Mucosa of rectum (tissue), 2 donors: ENCODE measurements around the gene SERINC2.

Experiments used
- H3K27ac ChIP-seq, 2 donors: one replicate each; pipeline ENCODE4 v1.7.0; 2013; ENCODE audit warnings: inconsistent platforms in 2 of 2, low read depth in 2 of 2, low read length in 2 of 2
- H3K27me3 ChIP-seq, 2 donors: one replicate each; pipeline ENCODE4 v1.7.0; 2013; ENCODE audit warnings: low read length in 2 of 2; ENCODE audit not compliant: control insufficient read depth in 2 of 2, insufficient read depth in 2 of 2
- H3K36me3 ChIP-seq, 2 donors: one replicate each; pipeline ENCODE4 v1.7.0; 2013; ENCODE audit warnings: low read length in 2 of 2; ENCODE audit not compliant: control insufficient read depth in 2 of 2, insufficient read depth in 2 of 2
- H3K4me1 ChIP-seq, 2 donors: one replicate each; pipeline ENCODE4 v1.7.0; 2013; ENCODE audit warnings: low read length in 2 of 2, mild to moderate bottlenecking in 1 of 2; ENCODE audit not compliant: control insufficient read depth in 2 of 2, insufficient read depth in 2 of 2
- H3K4me3 ChIP-seq, 2 donors: one replicate each; pipeline ENCODE4 v1.7.0; 2013; ENCODE audit warnings: low read length in 2 of 2
- H3K9ac ChIP-seq, 2 donors: one replicate each; pipeline ENCODE4 v1.7.0; 2013; ENCODE audit warnings: low read length in 2 of 2, low read depth in 1 of 2, mild to moderate bottlenecking in 1 of 2
- H3K9me3 ChIP-seq, 2 donors: one replicate each; pipeline ENCODE4 v1.7.0; 2013; ENCODE audit warnings: low read length in 2 of 2; ENCODE audit not compliant: control insufficient read depth in 2 of 2
- donor health status: healthy.
- donor health status: Normal muscosa, but diverticular disease.

SERINC2 gene

GRCh38 chr1:31373056-31373896 lies 39.7 kb upstream of the SERINC2 start, which contains the start of gene FABP3:
Gene FABP3, minus strand, starts transcription at chr1:31373076. Its CDS starts 62 bp downstream, at chr1:31373014.
- Histone ChIP-seq H3K4me1 (peaks cover 30 to 36% of the 10 kb centered on the region in 2 donors), H3K27ac (peak within 1 kb of the TSS; percentile 78 to 80), H3K4me3 (peak within 1 kb of the TSS; percentile 56 to 60), H3K9ac (peak within 1 kb of the TSS; percentile 57 to 71), H3K36me3 (no peaks in the 10 kb centered on the region), H3K27me3 (no peaks in the 10 kb centered on the region), H3K9me3 (no peaks in the 10 kb centered on the region)

GRCh38 chr1:31373897-31374486 lies 39.0 kb upstream of the SERINC2 start:
- H3K36me3 ChIP-seq, result no peaks in the 10 kb centered on the region
- no peaks in the 10 kb centered on the region for H3K9me3 ChIP-seq
- H3K27ac ChIP-seq, result peak overlapping the region; percentile 78 to 80
- peak overlapping the region in 1 of 2 donors; percentile 60 for H3K4me3 ChIP-seq
- peaks cover 30 to 36% of the 10 kb centered on the region in 2 donors for H3K4me1 ChIP-seq
- no peaks in the 10 kb centered on the region for H3K27me3 ChIP-seq
- no peak overlapping the region for H3K9ac ChIP-seq

GRCh38 chr1:31374511-31375196 lies 38.4 kb upstream of the SERINC2 start:
- Histone ChIP-seq H3K4me3 (no peak overlapping the region), H3K4me1 (peaks cover 30 to 36% of the 10 kb centered on the region in 2 donors), H3K27ac (peak overlapping the region in 1 of 2 donors; percentile 33), H3K36me3 (no peaks in the 10 kb centered on the region), H3K9me3 (no peaks in the 10 kb centered on the region), H3K9ac (no peak overlapping the region), H3K27me3 (no peaks in the 10 kb centered on the region)

GRCh38 chr1:31376375-31377134 lies 36.5 kb upstream of the SERINC2 start:
- Histone ChIP-seq H3K27me3 (no peaks in the 10 kb centered on the region), H3K9me3 (no peaks in the 10 kb centered on the region), H3K4me1 (peaks cover 27 to 30% of the 10 kb centered on the region in 2 donors), H3K27ac (no peak overlapping the region), H3K9ac (no peak overlapping the region), H3K36me3 (no peaks in the 10 kb centered on the region), H3K4me3 (no peak overlapping the region)

GRCh38 chr1:31377364-31377863 lies 35.6 kb upstream of the SERINC2 start:
- H3K9me3 ChIP-seq, result no peaks in the 10 kb centered on the region
- H3K27ac ChIP-seq, result no peak overlapping the region
- no peak overlapping the region for H3K9ac ChIP-seq
- H3K4me1 ChIP-seq, result peaks cover 27 to 33% of the 10 kb centered on the region in 2 donors
- no peaks in the 10 kb centered on the region for H3K27me3 ChIP-seq
- no peaks in the 10 kb centered on the region for H3K36me3 ChIP-seq
- H3K4me3 ChIP-seq, result no peak overlapping the region

- Histone ChIP-seq H3K36me3 (no peaks in the 10 kb centered on the region), H3K27ac (no peak overlapping the region), H3K9me3 (no peaks in the 10 kb centered on the region), H3K4me1 (peaks cover 22 to 27% of the 10 kb centered on the region in 2 donors), H3K27me3 (no peaks in the 10 kb centered on the region), H3K9ac (no peak overlapping the region), H3K4me3 (no peak overlapping the region)
Measured at GRCh38 chr1:31378001-31378400, 35.0 kb upstream of the SERINC2 start.

GRCh38 chr1:31380181-31380580 lies 32.8 kb upstream of the SERINC2 start:
- Histone ChIP-seq H3K4me1 (peaks cover 20 to 26% of the 10 kb centered on the region in 2 donors), H3K4me3 (no peak overlapping the region), H3K9ac (no peak overlapping the region), H3K36me3 (no peaks in the 10 kb centered on the region), H3K9me3 (no peaks in the 10 kb centered on the region), H3K27me3 (no peaks in the 10 kb centered on the region), H3K27ac (no peak overlapping the region)

- peak overlapping the region; percentile 43 to 59 for H3K27ac ChIP-seq
- H3K9ac ChIP-seq, result no peak overlapping the region
- H3K36me3 ChIP-seq, result no peaks in the 10 kb centered on the region
- no peak overlapping the region for H3K4me3 ChIP-seq
- peaks cover 20 to 23% of the 10 kb centered on the region in 2 donors for H3K4me1 ChIP-seq
- H3K27me3 ChIP-seq, result no peaks in the 10 kb centered on the region
- H3K9me3 ChIP-seq, result no peaks in the 10 kb centered on the region
Measured at GRCh38 chr1:31381394-31382294, 31.4 kb upstream of the SERINC2 start.
